Measurements from ENCODE around the gene CX3CR1.

CX3CR1 gene

GRCh38 chr3:39220407-39221140, 59.3 kb downstream of the CX3CR1 start:
- DNase-seq: no peak

GRCh38 chr3:39219702-39220101, 60.1 kb downstream of the CX3CR1 start:
- no peak for DNase-seq

- DNase-seq: no peak
Observed at GRCh38 chr3:39216176-39216790, 63.6 kb downstream of the CX3CR1 start.

- no peak for DNase-seq
Observed at GRCh38 chr3:39213613-39214012, 66.2 kb downstream of the CX3CR1 start.

Data from activated CD4-positive, CD25-positive, alpha-beta regulatory T cell treated with anti-CD3 and anti-CD28 coated beads, Interleukin-2, amount 50 U/mL, for 72 hours (primary cell).